Cerebellar cortex (tissue), 1 donor: ENCODE results near the gene HPCAL1.
A peak's percentile ranks its signal among the peaks of the same experiment; 100 is the strongest.

Source experiments
- DNase-seq: peaks from one replicate; pipeline ENCODE4 v3.0.0-alpha.2; 2015; ENCODE audit warnings: low spot score

Gene HPCAL1

DNA sequence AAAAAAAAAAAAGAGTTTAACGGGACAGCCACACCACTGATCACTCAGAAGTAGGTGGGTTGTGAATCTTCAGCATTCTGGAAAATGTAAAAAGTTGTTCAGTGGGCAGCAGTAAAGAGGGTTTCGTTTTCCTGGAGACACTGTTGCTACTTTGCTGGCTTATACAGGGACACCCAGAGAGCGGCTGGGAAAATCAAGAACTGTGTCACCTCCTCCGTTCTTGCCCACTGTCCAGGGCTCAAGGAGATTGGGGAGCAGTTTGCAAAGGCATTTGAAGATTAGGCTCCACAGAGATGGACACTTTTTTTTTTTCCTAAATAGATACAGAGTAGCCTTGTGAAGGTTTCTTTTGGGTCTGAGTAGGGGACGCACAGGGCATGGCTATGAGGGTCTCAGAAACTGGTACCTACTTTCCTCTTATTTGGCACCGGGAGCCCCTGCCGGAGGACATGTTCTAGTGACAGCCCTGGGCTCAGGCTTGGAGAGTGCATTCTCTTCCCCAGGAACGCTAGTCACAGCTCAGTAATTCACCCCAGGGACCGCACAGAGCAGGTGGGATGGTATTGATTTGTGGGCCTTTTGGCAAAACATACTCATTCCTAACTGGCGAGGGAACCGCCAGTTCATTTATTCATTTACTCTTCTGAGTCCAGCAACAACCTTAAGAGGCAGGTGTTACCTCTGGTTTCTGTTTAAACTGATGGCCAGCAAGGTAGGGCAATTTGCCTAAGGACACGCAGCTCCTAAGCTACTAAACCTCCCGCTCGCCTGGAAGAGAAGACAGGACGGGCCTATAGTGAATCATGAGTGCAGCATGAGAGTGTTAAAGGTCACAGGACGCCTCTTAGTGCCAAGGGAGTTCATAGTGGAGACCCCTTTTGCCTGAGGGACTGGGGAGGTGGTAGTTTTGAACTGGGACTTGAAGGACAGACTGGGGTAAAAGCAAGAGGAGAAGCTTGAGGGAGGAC is 53.1 kb downstream of the HPCAL1 start:
- DNase-seq: no peak

DNA sequence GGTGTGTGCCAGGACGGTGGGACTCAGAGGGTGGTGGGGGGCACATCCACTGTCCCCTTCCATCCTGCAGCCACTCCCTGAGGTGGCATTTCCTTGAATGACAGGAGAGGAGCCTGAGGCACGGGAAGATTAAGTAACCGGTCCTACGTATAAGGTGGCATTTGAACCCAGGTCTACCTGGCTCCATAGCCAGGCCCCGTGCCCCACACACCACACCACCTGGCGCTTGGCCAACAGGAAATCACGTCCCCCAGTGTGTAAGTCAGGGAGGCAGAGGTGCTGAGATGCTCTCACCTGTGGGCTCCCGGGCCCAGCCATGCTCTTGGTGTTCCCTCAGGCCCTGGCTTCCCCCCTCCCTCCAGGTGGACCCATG is 53.7 kb downstream of the HPCAL1 start:
- no peak for DNase-seq

DNA sequence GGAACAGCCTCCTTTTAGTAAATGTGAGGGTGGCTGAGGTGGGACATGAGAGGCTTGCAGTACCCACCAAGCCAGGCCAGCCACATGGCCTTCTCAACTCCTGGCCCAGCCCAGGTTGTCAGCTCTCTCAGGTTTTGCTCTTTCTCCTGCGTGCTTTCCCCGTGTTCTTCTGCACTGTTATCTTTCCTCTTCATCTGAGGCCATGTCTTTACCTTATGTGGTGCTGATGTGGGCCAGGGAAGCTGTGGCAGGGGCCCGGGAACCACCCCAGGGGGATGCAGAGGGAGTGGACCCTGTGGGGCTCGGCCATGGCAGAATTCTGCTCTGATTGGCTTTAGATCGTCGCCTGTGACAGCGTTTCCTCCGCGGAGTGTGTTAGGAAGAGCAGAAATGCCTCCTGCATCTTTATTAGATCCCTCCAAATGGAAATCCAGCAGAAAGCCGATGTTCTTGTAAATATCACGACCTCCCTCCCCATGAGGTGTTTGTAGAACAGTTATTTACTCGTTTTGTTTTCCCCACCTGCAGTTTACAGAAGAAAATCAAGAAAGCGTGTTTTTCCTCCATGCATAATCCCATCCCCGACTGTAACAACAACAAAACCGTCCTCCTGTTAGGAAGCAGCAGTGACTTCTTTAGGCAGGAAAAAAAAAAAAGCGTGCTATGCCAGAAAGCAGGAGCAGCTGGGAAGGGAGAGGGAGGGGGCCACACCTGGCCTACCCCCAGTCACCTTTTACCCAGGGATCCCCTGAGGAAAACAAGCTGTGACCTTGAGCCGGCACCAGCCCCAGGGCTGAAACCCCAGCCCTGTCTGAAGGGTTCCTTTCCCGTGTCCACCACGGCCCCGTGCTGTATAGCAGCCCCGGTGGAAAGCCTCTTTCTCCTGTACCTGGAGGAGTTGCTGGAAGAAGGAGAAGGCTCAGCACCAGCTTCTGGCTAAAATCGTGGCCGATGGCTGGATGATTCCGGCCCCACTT is 54.8 kb downstream of the HPCAL1 start:
- no peak for DNase-seq

DNA sequence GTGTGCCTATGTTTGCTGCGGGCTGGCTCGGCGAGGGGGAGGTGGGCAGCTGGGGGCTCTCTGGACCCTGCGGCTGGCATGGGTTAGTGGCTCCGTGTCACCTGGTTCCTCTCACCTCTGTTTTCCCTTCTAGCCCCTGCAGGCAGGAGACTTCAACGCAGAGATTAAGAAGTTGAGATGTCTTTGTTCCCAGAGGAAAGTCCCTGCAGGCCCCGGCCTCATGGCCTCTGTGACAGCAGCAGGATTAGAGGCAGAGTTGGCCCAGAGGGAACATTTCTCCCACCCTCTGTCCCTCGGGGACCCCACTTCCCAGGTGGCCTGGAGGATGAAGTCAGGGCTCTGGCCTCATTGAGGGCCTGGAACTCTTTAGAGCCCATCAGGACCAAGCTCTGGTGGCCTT is 56.5 kb downstream of the HPCAL1 start:
- no peak for DNase-seq

DNA sequence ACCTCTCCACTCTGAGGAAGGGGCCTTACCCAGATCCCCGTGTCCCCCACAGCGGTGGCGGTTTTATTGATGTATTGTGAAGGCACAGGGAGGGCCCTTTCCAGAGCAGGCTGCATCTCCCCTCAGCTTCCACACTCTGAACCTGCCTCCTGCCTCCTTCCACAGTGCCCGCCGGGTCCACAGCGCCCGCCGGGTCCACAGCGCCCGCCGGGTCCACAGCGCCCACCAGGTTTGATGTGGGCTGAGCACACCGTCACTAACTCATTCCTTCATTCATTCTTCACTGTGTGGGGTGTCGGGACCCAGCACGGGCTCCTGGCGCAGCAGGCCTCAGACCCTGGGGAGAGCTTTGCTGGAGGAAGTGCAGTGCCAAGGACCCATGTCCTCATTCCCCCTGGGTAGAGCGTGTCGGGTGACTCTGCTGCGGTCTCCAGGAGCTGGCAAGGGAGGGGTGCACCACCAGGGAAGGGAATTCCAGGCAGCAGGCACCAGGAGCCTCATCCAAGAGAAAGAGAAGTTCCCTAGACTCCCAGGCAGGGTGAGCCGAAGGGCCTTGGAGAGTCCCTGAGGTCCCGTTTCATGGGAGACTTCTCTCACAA is 57.1 kb downstream of the HPCAL1 start:
- DNase-seq: no peak

DNA sequence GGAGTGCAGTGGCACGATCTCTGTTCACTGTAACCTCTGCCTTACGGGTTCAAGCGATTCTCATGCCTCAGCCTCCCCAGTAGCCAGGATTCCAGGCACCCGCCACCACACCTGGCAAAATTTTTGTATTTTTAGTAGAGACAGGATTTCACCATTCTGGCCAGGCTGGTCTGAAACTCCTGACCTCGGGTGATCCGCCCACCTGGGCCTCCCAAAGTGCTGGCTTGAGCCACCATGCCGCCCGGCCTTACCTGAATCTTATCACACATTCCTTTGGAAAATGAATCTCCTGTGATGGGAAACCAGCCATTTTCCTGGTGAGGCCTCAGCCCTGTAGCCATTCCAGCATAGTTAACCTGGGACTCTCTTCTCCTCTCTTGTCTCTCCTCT is 57.8 kb downstream of the HPCAL1 start:
- no peak for DNase-seq

DNA sequence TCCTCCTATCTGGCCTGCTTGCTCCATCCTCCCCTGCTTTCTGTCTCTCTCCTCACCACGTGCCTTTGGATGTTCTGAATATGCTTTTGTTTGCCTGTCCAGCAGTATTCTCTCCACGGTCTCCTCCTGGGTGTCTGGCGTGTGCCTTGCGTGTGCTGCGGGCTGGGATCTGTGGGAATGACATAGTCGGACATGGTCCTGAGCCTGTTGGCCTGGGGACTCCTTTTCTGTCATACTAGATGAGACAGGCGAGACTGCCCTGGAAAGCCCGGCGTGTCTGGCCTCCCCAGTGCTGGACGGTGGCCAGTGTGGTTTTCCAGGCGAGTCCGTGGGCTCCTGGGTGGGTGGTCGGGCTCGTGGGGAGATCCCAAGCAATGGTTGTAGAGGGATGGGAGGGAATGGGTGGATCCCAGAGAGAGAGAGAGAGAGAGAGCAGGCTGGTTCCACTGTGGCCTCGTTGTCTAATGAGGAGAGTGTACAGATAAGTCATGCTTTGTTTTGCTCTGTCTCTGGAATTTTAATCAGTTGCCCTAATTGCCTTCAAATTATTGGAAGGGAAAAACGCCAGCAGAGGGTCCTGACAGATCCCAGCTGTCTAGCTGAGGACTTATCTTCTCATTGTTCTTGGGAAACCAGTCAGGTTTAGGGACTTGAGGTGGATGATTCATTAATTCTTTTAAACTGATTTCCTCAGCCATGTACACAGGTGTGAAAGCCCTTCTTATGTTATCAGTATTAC is 58.3 kb downstream of the HPCAL1 start:
- DNase-seq: no peak

DNA sequence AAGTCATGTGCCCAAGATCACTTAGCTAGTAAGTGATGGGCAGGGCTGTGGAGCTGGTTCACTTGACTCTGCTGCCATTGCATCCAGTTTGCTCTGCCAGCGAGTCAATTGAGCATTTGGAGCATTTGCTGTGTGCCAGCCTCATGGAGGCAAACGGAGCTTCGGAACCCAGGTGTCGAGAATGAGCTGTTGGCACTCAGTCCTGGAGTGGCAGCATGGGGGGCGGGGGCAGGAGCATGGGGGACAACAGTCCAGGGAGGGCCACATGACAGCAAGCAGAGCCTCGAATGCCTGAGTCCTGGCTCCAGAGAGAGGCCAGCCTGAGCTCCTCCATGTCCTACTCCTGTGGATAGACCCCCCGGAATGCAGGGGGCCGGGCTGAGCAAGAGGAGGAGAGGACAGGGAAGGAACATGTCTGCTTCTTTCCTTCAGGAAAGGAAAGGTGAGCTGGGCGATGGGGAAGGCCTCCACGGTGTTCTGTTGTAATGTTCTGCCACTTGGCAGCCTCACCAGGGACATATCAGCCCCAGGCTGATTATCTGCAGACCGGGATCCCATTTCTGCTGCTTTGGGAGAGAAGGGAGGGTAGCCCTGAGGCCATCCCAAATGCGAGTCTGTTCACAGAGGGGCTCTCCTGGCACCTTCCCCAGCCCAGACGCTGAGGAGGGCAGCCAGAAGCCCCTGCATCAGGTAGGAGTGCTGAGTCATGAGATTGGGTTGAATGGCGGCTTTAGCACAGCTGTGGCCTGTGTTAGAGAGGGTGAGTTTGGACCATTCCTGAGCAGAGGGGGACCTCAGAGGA is 59.6 kb downstream of the HPCAL1 start:
- peak; percentile 77 for DNase-seq

DNA sequence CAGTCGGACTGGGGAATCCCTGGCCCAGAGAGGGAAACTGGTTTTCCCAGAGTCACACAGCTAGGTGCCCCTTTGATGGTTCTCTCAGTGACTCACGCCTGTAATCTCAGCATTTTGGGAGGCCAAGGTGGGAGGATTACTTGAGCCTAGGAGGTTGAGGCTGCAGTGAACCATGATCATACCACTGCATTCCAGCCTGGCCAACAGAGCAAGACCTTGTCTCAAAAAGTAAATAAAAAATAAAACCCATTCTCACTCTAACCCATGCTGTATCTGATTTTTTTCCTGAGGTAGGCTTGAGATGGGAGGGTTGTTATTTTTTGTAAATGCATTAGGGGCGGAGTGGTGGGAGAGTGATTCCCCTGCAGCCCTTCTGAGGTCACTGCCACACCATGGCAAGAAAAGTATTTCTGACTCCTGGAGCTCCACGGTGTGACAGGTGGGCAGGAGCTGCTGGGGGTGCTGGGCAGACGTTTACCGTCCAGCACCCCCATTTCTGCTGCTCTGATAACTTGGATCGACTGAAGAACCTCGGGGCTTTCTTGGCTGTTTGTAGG is 60.3 kb downstream of the HPCAL1 start:
- DNase-seq: no peak

DNA sequence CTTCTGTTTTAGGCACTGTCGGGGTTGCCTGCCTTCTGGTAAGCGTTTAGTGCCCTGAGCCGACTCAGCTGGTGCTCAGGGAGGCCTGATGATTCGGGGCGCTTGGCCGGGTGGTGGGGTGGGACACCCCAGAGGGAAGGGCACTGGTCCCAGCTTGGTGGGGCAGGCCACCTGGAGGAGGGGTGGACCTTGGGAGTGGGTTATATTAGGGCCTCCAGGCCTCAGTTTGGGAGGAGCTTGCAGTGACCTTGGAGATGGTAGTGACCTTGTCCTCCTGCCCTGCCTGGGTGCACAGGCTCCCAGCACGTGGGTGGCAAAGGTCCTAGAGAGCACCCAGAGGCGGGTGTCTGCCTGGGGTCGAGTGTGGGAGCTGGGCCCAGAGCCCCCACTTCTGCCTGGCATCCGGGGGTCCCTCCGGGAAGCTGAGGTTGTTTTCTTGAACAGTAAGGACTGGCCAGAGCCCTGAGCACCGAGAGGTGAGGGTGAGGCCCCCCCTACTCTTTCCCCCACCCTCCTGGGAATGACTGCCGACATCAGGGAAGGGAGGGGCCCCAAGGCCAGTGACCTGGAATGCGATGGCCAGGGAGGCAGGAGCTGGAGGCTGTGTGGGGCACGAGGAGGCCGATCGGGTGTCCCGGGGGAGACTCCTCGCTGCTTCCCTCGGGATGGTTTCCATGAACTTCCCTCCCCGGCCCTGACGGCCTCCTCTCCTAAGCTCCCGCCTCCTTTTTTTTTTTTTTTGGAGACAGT is 61.3 kb downstream of the HPCAL1 start:
- no peak for DNase-seq

DNA sequence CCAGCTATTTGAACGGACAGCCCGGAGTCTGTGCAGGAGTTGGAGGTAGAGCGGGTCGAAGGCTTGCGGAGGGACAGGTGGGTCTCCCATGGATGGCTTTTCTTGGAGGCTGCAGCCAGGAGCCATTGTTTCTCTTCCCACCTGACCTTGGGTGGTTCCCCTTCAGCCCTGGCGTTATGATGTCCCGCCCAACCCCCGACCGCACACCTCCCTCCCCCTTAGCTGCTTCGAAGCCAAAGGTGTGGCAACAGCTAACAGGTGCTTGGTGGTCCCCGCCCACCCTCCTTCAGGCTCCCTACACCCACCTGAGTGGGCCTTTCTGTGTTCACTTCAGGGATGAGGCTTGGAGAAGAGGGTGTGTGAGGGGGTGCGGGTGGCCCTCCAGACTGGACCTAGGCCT is 62.7 kb downstream of the HPCAL1 start:
- DNase-seq: no peak

DNA sequence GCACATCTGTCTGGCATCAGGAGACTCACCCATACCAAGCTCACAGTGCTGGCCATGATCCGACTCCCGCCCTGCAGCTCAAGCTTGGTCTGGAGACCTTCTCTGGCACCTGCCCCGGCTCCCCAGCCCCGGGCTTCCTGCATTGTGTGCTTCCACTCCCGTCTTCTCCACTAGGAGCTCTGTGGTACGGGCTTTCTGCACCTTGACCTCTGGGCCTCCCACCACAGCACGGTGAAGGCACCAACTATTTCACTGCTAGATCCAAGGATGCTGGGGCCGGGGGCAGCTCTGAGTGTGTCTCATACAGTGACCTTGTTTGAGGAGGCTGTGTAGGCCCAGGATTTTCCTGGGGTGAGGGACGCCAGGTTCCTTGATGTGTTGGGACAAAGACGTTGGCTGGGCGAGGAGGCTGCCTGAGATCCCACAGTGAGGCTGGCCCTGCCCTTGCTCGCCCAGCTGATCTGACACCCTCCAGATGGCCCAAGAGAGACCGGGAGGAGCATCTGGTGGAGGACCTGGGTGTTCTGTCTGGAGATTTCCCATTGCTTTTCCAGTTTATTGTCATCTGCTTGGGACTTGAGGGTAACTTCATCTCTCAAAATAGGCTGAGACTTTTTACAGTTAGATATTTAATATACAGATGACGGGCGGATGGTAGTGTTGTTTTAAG is 64.0 kb downstream of the HPCAL1 start:
- no peak for DNase-seq

DNA sequence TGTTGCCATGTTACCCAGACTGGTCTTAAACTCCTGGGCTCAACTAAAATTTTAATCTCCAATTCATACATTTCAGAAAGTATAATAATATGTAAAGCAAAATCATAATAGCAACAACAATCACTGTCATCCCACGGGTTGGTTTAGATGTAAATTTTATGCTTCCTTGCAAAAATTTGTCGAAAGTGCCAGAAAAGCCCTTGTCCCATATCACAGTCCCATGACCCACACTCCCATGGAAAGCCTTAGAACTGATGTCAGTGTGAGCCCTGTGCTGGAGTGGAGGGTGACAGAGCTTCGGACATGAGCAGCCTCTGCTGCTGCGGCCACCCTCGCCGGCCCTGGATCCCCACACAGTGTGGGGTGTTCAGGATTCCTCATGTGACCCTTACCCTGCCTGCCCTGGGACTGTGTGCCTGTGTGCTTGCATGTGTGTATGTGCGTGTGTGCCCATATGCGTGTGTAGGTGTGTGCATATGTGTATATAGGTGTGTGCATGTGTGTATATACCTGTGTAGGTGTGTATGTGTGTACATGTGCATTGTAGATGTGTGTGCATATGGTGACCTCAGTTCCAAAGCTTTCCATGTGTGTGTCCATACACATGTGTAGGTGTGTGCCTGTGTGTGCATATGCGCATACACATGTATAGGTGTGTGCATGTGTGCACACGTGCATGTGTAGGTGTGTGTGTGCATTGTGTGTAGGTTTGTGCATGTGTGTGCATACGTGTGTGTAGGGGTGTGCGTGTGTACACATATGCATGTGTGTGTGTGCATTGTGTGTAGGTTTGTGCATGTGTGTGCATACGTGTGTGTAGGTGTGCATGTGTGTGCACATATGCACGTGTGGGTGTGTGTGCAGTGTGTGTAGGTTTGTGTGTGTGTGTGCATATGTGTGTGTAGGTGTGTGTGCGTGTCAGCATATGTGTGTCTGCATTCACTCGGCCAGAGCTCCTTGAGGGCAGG is 65.1 kb downstream of the HPCAL1 start:
- DNase-seq: no peak

DNA sequence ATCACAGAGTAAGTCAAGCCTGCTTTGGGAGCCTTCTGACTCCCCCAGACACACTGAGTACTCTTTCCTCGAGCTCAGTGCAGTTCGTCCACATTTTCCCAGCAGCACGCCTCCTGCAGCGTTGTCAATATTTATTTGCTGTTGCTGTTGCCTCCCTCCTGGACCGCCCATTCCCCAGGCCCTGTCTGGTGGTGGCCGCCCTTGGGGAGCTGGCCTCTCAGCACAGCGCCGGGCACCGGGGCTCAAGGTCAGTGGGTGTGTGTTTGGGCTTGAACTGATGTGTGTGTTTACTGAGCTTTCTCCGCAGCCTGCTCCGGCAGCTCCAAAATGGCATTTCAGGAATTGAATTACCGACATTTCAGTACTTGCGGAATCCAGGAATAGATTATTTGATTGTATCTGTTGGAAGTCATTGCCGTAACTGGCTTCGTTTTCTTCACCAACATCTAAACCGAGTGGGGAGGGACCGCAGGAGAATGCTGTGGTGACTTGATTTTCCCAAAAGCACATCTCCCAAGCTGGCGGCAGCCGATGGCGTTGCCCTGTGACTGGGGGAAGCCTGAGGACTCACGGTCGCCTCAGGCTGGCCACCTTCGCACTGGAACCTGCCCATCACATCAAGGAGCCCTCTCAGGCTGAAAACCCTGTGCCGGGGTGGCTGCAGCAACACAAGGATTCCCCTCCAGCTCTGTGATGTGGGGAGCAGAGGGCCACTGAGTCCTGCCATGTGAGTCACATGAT is 66.0 kb downstream of the HPCAL1 start:
- no peak for DNase-seq

DNA sequence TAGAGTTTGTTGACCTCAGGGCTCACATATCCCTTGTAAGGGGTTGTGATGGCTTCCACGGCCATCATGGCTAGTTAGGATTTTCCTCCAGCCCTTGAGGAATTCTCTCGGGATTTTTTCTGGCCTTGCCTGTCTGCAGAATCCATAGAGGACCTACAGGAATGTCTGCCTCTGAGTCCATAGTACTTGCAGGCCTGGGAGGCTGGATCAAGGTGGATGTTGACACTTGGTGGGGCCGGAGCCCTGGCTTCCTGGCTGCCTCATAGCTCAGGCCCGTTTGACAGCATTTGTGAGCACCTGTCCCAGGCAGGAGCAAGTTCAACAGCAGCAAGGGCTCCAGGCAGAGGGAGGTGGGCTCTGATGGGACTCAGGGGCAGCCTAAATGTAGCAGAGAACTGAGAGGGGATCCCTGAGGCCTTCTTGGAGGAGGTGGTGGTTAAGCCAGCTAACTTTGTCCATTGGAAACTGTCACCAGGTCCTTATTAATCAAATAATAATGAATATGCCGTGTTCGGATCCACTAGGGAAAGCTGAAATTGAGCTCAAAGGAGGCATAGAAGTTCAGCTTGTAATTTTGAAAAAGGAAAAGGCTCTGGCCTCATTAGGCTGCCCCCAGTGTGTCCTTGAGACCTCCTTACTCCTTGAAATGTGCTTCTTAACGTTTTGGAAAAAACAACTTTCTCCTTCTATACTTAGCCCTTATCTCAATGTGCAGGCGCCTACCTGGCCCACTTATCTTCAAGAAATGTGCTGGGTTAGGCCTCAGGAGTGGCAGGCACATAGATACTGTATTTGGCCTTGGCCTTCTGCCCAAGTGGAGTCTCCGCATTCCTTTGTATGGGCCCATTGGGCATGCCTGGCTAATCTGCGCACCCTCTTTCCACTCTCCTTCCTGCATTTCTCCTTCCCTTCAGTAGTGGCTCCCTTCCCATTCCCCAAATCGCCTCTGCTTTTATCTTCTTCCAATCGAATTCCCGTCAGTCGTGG is 66.9 kb downstream of the HPCAL1 start:
- no peak for DNase-seq

DNA sequence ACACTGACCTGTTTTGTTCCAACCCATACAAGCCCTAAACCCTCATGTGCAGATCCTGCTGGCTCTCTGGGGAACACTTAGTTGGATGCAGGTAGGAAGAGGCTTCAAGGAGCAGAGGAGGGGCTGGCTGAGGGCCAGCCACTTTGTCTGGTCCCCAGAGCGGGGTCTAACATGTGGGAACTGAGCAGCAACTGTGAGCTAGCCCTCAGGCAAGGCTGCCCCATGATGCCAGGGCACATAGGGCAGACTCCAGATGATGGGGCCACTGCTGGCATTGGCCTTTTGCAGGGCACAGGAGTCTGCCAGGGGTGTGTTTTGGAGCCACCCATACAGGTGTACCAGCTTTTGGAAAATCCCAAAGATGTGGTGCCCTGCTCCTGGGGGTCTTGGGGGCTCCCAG is 67.7 kb downstream of the HPCAL1 start:
- DNase-seq: no peak
